ENCODE measurements around the gene IL1RL1. TPM values are rescaled to one million over a fixed set of nuclear protein-coding genes. Genes with fewer than 3 reads are reported as not detected.

Gene IL1RL1
- total and polyA plus RNA-seq, 2 donors (not counting 1 experiment from before 2014, with no cell fraction given): 0.02 to 0.50 TPM

GRCh38 chr2:102289129-102289528 lies 22.2 kb upstream of the IL1RL1 start:
- no peaks in the 10 kb centered on the region for H3K79me2 ChIP-seq (ENCODE audit: control insufficient read depth, insufficient read depth, low read length)
- H3K9me3 ChIP-seq (ENCODE audit: control insufficient read depth, insufficient read depth, low read depth, low read length): no peaks in the 10 kb centered on the region
- DNase-seq (ENCODE audit: low read depth in 2 of 2): peak in 1 of 2 donors; percentile 30

GRCh38 chr2:102290594-102290993 lies 20.8 kb upstream of the IL1RL1 start:
- H3K27ac ChIP-seq (ENCODE audit: insufficient read depth, low read length): no peak overlapping the region
- H3K9me3 ChIP-seq (ENCODE audit: control insufficient read depth, insufficient read depth, low read depth, low read length): no peaks in the 10 kb centered on the region
- H4K20me1 ChIP-seq (ENCODE audit: control insufficient read depth, extremely low read depth, insufficient read depth, low read length): no peaks in the 10 kb centered on the region
- DNase-seq (ENCODE audit: low read depth in 2 of 2): no peak
- no peak overlapping the region for H3K4me2 ChIP-seq (ENCODE audit: extremely low read depth, insufficient read depth, low read length)
- H3K27me3 ChIP-seq (ENCODE audit: control insufficient read depth, insufficient read depth, low read length): peaks cover 2% of the 10 kb centered on the region
- no peaks in the 10 kb centered on the region for H3K36me3 ChIP-seq (ENCODE audit: control insufficient read depth, insufficient read depth, low read length)
- no peak overlapping the region for H3K9ac ChIP-seq (ENCODE audit: insufficient read depth, low read length)
- H3K79me2 ChIP-seq (ENCODE audit: control insufficient read depth, insufficient read depth, low read length): no peaks in the 10 kb centered on the region
- TF ChIP-seq CTCF (conservative IDR thresholded peaks at IDR 0.05 in 1 of 2, IDR thresholded peaks at IDR 0.05 in 1 of 2; ENCODE audit: low read depth in 1 of 2, low read length in 2 of 2) (no peak), EZH2 (IDR thresholded peaks at IDR 0.05; ENCODE audit: low read length, missing control alignments) (no peak)
- H2AFZ ChIP-seq (ENCODE audit: low read length): no peak overlapping the region
- H3K4me3 ChIP-seq (replicated peaks in 1 of 4; ENCODE audit: control extremely low read depth in 1 of 4, insufficient read depth in 1 of 4, low read depth in 3 of 4, low read length in 4 of 4): no peak overlapping the region
- no peaks in the 10 kb centered on the region for H3K4me1 ChIP-seq (ENCODE audit: control insufficient read depth, extremely low read depth, insufficient read depth, low read length)

More at GRCh38 chr2:102289129-102289528, 22.2 kb upstream of the IL1RL1 start:
- no peaks in the 10 kb centered on the region for H3K36me3 ChIP-seq (ENCODE audit: control insufficient read depth, insufficient read depth, low read length)
- peaks cover 2% of the 10 kb centered on the region for H3K27me3 ChIP-seq (ENCODE audit: control insufficient read depth, insufficient read depth, low read length)
- H2AFZ ChIP-seq (ENCODE audit: low read length): no peak overlapping the region
- H3K4me1 ChIP-seq (ENCODE audit: control insufficient read depth, extremely low read depth, insufficient read depth, low read length): no peaks in the 10 kb centered on the region
- H3K4me3 ChIP-seq (replicated peaks in 1 of 4; ENCODE audit: control extremely low read depth in 1 of 4, insufficient read depth in 1 of 4, low read depth in 3 of 4, low read length in 4 of 4): no peak overlapping the region
- no peak overlapping the region for H3K9ac ChIP-seq (ENCODE audit: insufficient read depth, low read length)
- TF ChIP-seq CTCF (conservative IDR thresholded peaks at IDR 0.05 in 1 of 2, IDR thresholded peaks at IDR 0.05 in 1 of 2; ENCODE audit: low read depth in 1 of 2, low read length in 2 of 2) (no peak), EZH2 (IDR thresholded peaks at IDR 0.05; ENCODE audit: low read length, missing control alignments) (no peak)
- H4K20me1 ChIP-seq (ENCODE audit: control insufficient read depth, extremely low read depth, insufficient read depth, low read length): no peaks in the 10 kb centered on the region
- H3K4me2 ChIP-seq (ENCODE audit: extremely low read depth, insufficient read depth, low read length): no peak overlapping the region
- H3K27ac ChIP-seq (ENCODE audit: insufficient read depth, low read length): no peak overlapping the region

DNA sequence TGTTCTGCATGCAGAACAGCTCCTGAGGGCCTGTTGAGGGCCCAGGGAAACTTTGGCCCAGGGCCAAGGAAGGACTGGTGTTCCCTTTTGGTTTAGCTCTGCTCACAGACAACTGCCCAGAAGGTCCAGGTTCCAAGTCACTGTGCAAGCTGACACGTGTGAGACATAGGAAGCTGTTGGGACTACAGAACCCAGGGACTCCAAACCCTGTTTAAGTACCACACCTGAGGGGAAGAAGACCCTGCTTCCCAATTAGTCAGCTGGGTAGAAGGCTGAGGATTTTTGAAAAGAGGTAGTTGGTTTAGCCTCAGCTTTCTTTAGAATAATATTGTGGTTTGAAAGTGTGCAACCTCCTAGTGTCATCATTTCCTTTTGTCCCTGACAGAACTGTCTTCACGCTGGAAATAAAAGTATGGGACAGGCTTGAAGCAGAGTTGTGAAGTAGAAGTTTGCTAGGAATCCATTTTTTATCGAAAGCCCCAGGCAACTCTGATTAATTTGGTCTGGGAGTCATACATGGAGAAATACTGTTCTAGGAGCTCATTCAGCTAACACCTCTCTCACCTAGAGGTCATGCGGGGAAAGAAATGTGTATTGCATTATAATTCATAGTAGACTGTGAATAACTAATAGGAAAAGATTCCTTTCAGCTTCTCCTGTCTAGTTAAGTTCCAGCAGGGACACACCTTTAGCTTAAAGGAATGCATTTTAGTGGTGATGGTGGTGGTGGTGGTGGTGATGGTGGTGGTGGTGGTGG lies 19.9 kb upstream of the IL1RL1 start:
- Histone ChIP-seq H3K27me3 (ENCODE audit: control insufficient read depth, insufficient read depth, low read length) (peaks cover 2% of the 10 kb centered on the region), H3K9ac (ENCODE audit: insufficient read depth, low read length) (no peak overlapping the region), H2AFZ (ENCODE audit: low read length) (no peak overlapping the region), H3K27ac (ENCODE audit: insufficient read depth, low read length) (no peak overlapping the region), H3K4me3 (replicated peaks in 1 of 4; ENCODE audit: control extremely low read depth in 1 of 4, insufficient read depth in 1 of 4, low read depth in 3 of 4, low read length in 4 of 4) (no peak overlapping the region), H3K4me1 (ENCODE audit: control insufficient read depth, extremely low read depth, insufficient read depth, low read length) (no peaks in the 10 kb centered on the region), H3K9me3 (ENCODE audit: control insufficient read depth, insufficient read depth, low read depth, low read length) (no peaks in the 10 kb centered on the region), H3K4me2 (ENCODE audit: extremely low read depth, insufficient read depth, low read length) (no peak overlapping the region), H3K36me3 (ENCODE audit: control insufficient read depth, insufficient read depth, low read length) (no peaks in the 10 kb centered on the region), H3K79me2 (ENCODE audit: control insufficient read depth, insufficient read depth, low read length) (no peaks in the 10 kb centered on the region), H4K20me1 (ENCODE audit: control insufficient read depth, extremely low read depth, insufficient read depth, low read length) (no peaks in the 10 kb centered on the region)
- TF ChIP-seq EZH2 (IDR thresholded peaks at IDR 0.05; ENCODE audit: low read length, missing control alignments): no peak
- DNase-seq (ENCODE audit: low read depth in 2 of 2): no peak

Measured in fibroblast of lung (primary cell).